Spinal cord (tissue), 10 donors: Measurements from ENCODE around the gene CYP4X1. TPM values are rescaled to one million over a fixed set of nuclear protein-coding genes. Genes with fewer than 3 reads are reported as not detected.
"Not testable (repeated sequence)": the region's sequence is repeated elsewhere in the genome, so short reads cannot be mapped to it uniquely, and the experiment has no call there.

Experiments
- DNase-seq, 6 donors: peaks; one replicate each; pipeline versions ENCODE4 v3.0.0 to v3.0.0-alpha.2; 2013 to 2015; ENCODE audit warnings: low spot score in 6 of 6, low read depth in 4 of 6
- H3K27ac ChIP-seq: one replicate; pipeline ENCODE4 v1.5.1; 2013; ENCODE audit warnings: low read depth, low read length, control low read depth
- H3K27me3 ChIP-seq: one replicate; pipeline ENCODE4 v1.6.1; 2013; ENCODE audit warnings: low read length; ENCODE audit not compliant: control insufficient read depth, insufficient read depth
- H3K36me3 ChIP-seq: one replicate; pipeline ENCODE4 v1.6.1; 2013; ENCODE audit warnings: low read length; ENCODE audit not compliant: control insufficient read depth, insufficient read depth
- H3K4me1 ChIP-seq: one replicate; pipeline ENCODE4 v1.6.1; 2013; ENCODE audit warnings: low read length; ENCODE audit not compliant: control insufficient read depth, insufficient read depth
- H3K4me3 ChIP-seq: one replicate; pipeline ENCODE4 v1.5.1; 2013; ENCODE audit warnings: low read depth, low read length, control low read depth
- H3K9me3 ChIP-seq: one replicate; pipeline ENCODE4 v1.6.1; 2013; ENCODE audit warnings: low read length; ENCODE audit not compliant: control insufficient read depth, insufficient read depth
- WGBS: methylation state at CpG from one replicate; pipeline ENCODE4 v1.1.5; 2013; ENCODE audit warnings: missing lambda C conversion rate; ENCODE audit not compliant: insufficient coverage; 5-methylcytosine and 5-hydroxymethylcytosine counted together
- polyA plus RNA-seq, 2 donors: library from polyadenylated mRNA; unstranded; fragments of 120-200 nt; gene quantifications; one replicate each; pipeline ENCODE4 v1.2.1, GENCODE V29; 2013; ENCODE audit not compliant: insufficient read length in 2 of 2
- total RNA-seq, 2 donors: library from RNA; depleted of rRNA in 1 of 2; stranded (reverse); fragments of 120-200 nt in 1 of 2; fragments of >200 nt in 1 of 2; gene quantifications; one replicate each; pipeline versions ENCODE4 v1.2.3 to v1.2.4, GENCODE V29; 2013 to 2014
- donor health status: healthy.

Gene CYP4X1
- total and polyA plus RNA-seq, 4 donors: 20.0 to 33.3 (median 23.9) TPM

- not testable (repeated sequence) for H3K9me3 ChIP-seq, H3K27ac ChIP-seq, H3K4me3 ChIP-seq, DNase-seq, H3K4me1 ChIP-seq, H3K27me3 ChIP-seq, H3K36me3 ChIP-seq
- WGBS: 96% methylated on average over 8 of the region's 9 CpGs
Observed at GRCh38 chr1:47006437-47006836, 17.0 kb upstream of the CYP4X1 start.

GRCh38 chr1:47013293-47013692 is 10.2 kb upstream of the CYP4X1 start:
- H3K27ac ChIP-seq: no peak overlapping the region
- no peak overlapping the region for H3K4me3 ChIP-seq
- H3K4me1 ChIP-seq: no peaks in the 10 kb centered on the region
- DNase-seq: no peak
- H3K9me3 ChIP-seq: peaks cover 2% of the 10 kb centered on the region
- H3K27me3 ChIP-seq: no peaks in the 10 kb centered on the region
- whole genome bisulfite sequencing: 80% methylated on average over 1 of the region's 2 CpGs
- no peaks in the 10 kb centered on the region for H3K36me3 ChIP-seq

- no peak for DNase-seq
- 80% methylated on average over 1 of the region's 2 CpGs for WGBS
Observed at GRCh38 chr1:47021070-47021469, 2.4 kb upstream of the CYP4X1 start.

GRCh38 chr1:47024141-47024801 is 802 bp downstream of the CYP4X1 start:
- Histone ChIP-seq H3K9me3 (no peaks in the 10 kb centered on the region), H3K36me3 (no peaks in the 10 kb centered on the region), H3K4me1 (peaks cover 7% of the 10 kb centered on the region), H3K27ac (peak overlapping the region; percentile 82), H3K27me3 (peaks cover 10% of the 10 kb centered on the region), H3K4me3 (peak overlapping the region; percentile 55)
- WGBS: 0% methylated on average over 1 of the region's 8 CpGs
- DNase-seq: peak in 3 of 6 donors; percentile 2 to 70 (median 29)

More at GRCh38 chr1:47021070-47021469, 2.4 kb upstream of the CYP4X1 start:
- H3K27ac ChIP-seq: no peak overlapping the region
- no peak overlapping the region for H3K4me3 ChIP-seq
- peaks cover 2% of the 10 kb centered on the region for H3K9me3 ChIP-seq
- H3K4me1 ChIP-seq: peaks cover 7% of the 10 kb centered on the region
- peaks cover 10% of the 10 kb centered on the region for H3K27me3 ChIP-seq
- no peaks in the 10 kb centered on the region for H3K36me3 ChIP-seq

GRCh38 chr1:47030170-47030805 is 6.8 kb downstream of the CYP4X1 start:
- no peak overlapping the region for H3K4me3 ChIP-seq
- no peaks in the 10 kb centered on the region for H3K9me3 ChIP-seq
- DNase-seq: no peak
- no peak overlapping the region for H3K27ac ChIP-seq
- no peaks in the 10 kb centered on the region for H3K36me3 ChIP-seq
- WGBS: 79% methylated on average over 2 of the region's 3 CpGs
- H3K27me3 ChIP-seq: no peaks in the 10 kb centered on the region
- no peaks in the 10 kb centered on the region for H3K4me1 ChIP-seq

GRCh38 chr1:47031059-47031458 is 7.6 kb downstream of the CYP4X1 start:
- no peaks in the 10 kb centered on the region for H3K27me3 ChIP-seq

GRCh38 chr1:47031585-47031984 is 8.1 kb downstream of the CYP4X1 start:
- WGBS: 100% methylated on average over 2 of the region's 3 CpGs
- Histone ChIP-seq H3K27ac (no peak overlapping the region), H3K4me1 (no peaks in the 10 kb centered on the region), H3K36me3 (no peaks in the 10 kb centered on the region), H3K4me3 (no peak overlapping the region), H3K27me3 (no peaks in the 10 kb centered on the region), H3K9me3 (no peaks in the 10 kb centered on the region)
- DNase-seq: no peak

More at GRCh38 chr1:47031059-47031458, 7.6 kb downstream of the CYP4X1 start:
- Histone ChIP-seq H3K4me1 (no peaks in the 10 kb centered on the region), H3K36me3 (no peaks in the 10 kb centered on the region), H3K27ac (no peak overlapping the region), H3K9me3 (no peaks in the 10 kb centered on the region), H3K4me3 (no peak overlapping the region)
- peak in 2 of 6 donors; percentile 4 to 59 for DNase-seq
- whole genome bisulfite sequencing: no CpG with 5 or more reads among the region's 3 CpGs

- no peaks in the 10 kb centered on the region for H3K4me1 ChIP-seq
- no peaks in the 10 kb centered on the region for H3K36me3 ChIP-seq
- H3K9me3 ChIP-seq: no peaks in the 10 kb centered on the region
- H3K4me3 ChIP-seq: no peak overlapping the region
- no peak overlapping the region for H3K27ac ChIP-seq
- no CpG with 5 or more reads among the region's 1 CpG for WGBS
- no peak for DNase-seq
- no peaks in the 10 kb centered on the region for H3K27me3 ChIP-seq
Observed at GRCh38 chr1:47036764-47037163, 13.3 kb downstream of the CYP4X1 start.

- no CpG with 5 or more reads among the region's 1 CpG for WGBS
- DNase-seq: no peak
Observed at GRCh38 chr1:47059376-47059775, 35.9 kb downstream of the CYP4X1 start.

GRCh38 chr1:47067097-47067594 is 43.7 kb downstream of the CYP4X1 start, which contains the start of gene CYP4Z1:
Gene CYP4Z1, plus strand, starts transcription at chr1:47067231. Its CDS starts 260 bp downstream, at chr1:47067491.
- H3K4me1 ChIP-seq: no peaks in the 10 kb centered on the region
- no peaks in the 10 kb centered on the region for H3K36me3 ChIP-seq
- no peak within 1 kb of the TSS for H3K4me3 ChIP-seq
- H3K27ac ChIP-seq: no peak within 1 kb of the TSS
- no peaks in the 10 kb centered on the region for H3K9me3 ChIP-seq
- H3K27me3 ChIP-seq: peaks cover 4% of the 10 kb centered on the region
- no peak for DNase-seq

More at GRCh38 chr1:47059376-47059775, 35.9 kb downstream of the CYP4X1 start:
- Histone ChIP-seq H3K4me1 (no peaks in the 10 kb centered on the region), H3K27me3 (no peaks in the 10 kb centered on the region), H3K4me3 (no peak overlapping the region), H3K9me3 (no peaks in the 10 kb centered on the region), H3K27ac (no peak overlapping the region), H3K36me3 (no peaks in the 10 kb centered on the region)
